Measurements from ENCODE around the gene TRMT10C. TPM values are rescaled to one million over a fixed set of nuclear protein-coding genes. Genes with fewer than 3 reads are reported as not detected.
A peak's percentile ranks its signal among the peaks of the same experiment; 100 is the strongest.
"Not testable (repeated sequence)": the region's sequence is repeated elsewhere in the genome, so short reads cannot be mapped to it uniquely, and the experiment has no call there.

Gene TRMT10C
- total RNA-seq, 1 experiment from 2014 or later, result 24.5 TPM

DNA sequence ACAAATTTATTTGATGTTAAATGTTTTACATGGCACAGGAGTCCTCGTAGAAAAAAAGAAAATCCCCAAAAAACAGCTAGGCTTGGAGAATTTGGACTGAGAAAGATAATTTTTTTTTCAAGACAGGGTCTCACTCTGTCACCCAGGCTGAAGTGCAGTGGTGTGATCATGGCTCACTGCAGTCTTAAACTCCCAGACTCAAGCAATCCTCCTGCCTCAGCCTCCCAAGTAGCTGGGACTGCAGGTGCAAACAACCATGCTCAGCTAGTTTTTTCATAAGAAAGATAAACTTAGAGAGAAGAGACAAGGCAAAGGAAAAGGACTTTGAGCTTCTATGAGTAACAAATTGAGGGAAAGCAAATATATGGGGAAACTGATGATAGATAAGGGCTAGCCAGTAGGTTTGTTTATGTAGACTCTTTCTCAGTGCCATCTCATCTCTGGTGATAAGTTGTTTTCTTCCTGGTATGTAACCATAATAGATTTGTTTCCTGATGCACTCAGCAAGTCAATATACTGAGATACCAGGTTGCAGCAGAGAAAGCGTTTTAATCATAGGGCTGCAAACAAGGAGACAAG lies 13.1 kb upstream of the TRMT10C start:
- DNase-seq (ENCODE audit: low spot score), result no peak

DNA sequence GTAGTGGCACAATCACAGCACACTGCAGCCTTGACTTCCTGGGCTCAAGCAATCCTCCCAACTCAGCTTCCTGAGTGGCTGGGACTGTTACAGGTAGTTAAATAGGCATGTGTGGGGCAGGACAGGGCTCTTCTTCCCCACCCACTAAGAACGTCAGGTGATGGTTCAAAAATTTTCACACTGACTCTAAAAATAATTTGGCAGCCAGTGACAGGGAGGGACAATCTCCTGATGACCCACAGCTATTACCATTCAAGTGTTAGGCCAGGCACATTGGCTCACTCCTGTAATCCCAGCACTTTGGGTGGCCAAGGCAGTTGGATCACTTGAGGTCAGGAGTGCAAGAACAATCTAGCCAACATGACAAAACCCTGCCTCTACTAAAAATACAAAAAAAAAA lies 12.2 kb upstream of the TRMT10C start:
- DNase-seq (ENCODE audit: low spot score), result no peak

DNA sequence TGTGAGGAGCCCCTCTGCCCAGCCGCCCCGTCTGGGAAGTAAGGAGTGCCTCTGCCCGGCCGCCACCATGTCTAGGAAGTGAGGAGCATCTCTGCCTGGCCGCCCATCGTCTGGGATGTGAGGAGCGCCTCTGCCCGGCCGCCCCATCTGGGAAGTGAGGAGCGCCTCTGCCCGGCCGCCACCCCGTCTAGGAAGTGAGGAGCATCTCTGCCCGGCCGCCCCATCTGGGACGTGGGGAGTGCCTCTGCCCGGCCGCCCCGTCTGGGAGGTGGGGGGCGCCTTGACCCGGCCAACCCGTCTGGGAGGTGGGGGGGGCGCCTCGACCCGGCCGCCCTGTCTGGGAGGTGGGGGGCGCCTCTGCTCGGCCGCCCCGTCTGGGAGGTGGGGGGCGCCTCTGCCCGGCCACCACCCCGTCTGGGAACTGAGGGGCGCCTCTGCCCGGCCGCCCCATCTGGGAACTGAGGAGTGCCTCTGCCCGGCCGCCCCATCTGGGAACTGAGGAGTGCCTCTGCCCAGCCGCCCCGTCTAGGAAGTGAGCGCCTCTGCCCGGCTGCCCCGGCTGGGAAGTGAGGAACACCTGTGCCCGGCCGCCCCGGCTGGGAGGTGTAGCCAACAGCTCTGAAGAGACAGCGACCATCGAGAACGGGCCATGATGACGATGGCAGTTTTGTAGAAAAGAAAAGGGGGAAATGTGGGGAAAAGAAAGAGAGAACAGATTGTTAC lies 10.1 kb upstream of the TRMT10C start:
- not testable (repeated sequence) for DNase-seq (ENCODE audit: low spot score)

DNA sequence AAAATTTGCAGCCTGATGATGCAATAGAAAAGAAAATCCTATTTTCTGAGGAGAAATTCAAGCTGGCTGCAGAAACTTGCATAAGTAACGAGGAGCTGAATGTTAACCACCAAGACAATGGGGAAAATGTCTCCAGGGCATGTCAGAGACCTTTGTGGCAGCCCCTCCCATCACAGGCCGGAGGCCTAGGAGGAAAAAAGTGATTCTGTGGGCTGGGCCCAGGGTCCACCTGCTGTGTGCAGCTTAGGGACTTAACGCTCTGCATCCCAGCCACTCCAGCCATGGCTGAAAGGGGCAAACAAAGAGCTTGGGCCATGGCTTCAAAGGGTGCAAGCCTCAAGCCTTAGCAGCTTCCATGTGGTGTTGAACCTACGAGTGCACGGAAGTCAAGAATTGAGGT lies 8.3 kb upstream of the TRMT10C start:
- not testable (repeated sequence) for DNase-seq (ENCODE audit: low spot score)

DNA sequence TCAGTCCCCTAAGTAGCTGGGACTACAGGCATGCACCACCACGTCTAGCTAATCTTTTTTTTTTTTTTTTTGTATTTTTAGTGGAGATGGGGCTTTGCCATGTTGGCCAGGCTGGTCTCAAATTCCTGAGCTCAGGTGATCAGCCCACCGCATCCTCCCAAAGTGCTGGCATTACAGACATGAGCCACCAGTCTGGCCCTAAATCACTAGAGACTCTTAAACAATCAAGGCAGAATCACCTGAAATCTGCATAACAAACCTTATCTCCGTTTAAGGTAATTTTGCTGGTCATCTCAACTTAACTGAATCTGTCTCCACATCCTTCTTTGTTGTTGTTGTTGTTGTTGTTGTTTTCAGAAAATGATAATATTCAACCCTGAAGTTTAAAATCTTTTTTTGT lies 5.6 kb upstream of the TRMT10C start:
- DNase-seq (ENCODE audit: low spot score), result no peak

DNA sequence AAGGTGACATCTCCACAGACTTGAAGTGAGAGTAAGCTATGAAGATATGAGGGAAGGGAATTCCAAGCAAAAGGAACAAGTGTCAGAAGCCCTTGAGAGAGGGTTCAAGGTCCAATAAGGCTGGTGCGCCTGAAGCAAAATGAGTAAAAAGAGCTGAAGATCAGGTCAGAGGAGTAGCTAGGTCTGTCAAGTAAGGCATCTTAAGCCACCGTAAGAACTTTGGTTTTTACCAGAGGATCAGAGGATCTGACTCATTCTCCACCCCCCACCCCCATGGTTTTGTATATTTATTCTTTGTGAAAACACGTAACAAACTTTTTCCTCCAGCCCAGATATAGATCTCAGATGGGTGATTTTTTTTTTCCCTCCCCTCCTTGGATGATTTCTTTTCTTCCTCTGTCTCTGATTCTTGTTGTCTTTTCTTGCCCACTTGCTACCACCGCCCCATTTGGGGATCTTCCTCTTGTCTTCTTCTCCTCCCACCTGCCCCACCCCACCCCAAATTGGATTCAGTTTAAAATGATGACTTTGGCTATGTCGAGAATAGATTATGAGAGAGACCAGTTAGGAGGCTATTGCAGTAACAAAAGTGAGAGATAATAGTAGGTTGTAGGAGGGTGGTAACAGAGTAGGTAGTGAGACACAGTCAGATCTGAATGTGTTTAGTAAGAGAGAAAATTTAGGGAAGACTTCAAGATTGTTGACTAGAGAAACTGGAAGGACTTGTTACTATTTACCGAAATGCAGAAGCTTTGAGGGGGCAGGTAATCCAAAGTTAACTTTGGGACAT lies 6.1 kb downstream of the TRMT10C start:
- no peak for DNase-seq (ENCODE audit: low spot score)

DNA sequence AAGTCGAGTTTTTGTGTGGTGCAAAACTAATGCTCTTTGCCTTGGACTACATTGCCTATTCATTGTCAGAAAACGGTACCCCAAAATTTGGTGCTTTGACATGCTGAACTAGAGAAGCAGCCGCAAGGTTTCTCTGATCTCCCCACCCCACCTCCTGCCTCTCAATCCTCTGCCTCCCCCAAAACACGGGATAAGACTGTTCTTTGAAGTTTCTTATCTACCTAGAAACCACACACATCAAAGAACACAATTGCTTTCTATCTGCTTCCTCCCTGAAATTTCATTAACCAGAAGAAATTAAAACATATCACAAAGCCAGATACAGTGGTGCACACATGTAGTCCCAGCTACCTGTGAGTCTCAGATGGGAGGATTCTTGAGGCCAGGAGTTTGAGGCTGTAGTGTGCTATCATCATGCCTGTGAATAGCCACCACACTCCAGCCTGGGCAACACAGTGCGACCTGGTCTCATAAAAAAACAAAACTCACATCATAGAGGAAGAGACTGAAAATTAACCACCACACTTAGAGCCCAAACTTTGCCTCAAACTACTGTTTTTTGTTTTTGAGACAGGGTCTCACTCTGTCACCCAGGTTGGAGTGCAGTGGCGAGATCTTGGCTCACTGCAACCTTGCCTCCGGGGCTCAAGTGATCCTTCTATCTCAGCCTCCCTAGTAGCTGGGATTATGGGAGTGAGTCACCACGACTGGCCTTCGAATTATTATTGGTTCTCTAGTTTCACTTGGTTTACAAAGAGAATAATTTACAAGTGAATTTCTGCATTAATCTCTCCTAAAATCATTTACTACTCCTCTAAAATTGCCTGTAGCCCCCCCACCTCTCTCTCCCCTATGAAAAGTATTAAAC lies 9.6 kb downstream of the TRMT10C start:
- DNase-seq (ENCODE audit: low spot score), result no peak

DNA sequence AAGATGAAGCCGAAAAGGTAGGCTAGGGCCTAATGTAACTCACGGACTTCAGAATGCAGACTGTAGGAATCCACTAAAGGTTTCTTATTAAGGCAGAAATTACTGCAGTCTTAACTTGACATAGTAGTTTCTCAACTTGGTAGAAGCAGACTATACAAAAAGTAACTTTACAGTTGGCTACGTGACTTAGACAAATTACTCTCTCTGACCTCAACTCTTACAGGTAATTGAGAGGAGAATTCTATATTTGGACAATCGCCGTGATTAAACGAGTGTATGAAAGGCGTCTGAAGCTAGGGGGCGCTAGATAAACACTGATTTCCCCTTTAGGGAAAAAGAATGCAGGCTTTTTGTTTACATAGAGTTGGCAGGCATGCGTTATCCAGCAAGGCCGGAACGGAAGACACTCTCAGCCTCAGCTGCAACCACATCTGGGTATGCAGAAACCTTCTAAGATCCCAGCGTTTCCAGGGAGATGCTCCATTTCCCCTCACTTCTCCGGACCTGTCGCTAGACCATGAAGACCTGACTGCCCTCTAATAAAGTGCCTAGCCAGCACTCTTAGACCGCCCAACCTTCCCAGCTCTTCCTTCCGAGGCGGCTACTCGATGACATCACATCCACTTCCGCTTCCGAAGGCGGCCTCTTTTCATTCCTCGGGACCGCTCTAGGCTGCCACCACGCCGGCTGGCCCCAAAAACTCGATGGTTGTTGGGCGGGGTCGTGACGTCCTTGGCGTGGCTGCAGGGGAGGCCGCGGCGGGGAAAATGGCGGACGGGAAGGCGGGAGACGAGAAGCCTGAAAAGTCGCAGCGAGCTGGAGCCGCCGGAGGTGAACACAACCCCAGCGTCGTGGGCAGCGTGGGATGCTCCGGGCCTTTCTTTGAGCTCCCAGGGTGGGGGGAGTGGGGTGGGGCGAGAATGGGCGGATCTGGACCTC lies 12.1 kb downstream of the TRMT10C start, which contains the start of gene PCNP:
PCNP (plus strand) TSS at position 732 of the 939 bp plus-strand sequence; CDS start at position 768, 36 bp downstream.
- peak; percentile 100 for DNase-seq (ENCODE audit: low spot score)

DNA sequence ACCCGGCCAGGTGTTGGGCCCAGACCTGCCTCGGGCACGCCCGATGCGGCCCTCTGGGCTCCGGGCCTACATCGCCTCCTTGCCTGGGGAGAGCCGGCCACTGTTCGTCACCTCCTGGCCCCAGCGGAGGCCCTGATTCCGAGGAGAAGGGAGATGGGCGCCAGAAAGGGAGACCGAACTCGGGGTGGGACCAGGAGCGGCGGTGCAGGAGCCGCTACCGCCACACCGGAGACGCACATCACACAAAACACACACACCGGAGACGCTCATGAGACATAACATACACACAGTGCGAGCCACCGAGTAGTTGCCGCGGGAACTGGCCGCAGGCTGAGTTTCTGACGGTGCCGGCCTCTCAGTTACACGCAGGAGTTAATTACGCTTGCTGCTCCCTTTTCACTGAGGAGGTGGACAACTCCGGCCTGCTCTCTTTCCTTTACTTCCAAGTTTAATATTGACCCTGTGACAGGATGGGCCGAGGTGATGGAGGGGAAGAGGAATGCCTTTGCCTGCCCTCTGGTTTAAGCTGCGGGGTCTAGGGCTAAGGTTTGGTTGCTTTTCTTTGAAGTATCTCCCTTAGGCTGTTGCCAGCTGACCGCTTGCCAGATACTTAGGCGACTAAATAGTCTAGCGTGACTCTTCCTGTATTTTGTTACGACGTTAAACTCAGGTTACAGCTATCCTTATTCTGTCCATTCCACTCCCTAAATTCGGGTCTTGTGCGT lies 12.9 kb downstream of the TRMT10C start:
- peak; percentile 70 for DNase-seq (ENCODE audit: low spot score)

DNA sequence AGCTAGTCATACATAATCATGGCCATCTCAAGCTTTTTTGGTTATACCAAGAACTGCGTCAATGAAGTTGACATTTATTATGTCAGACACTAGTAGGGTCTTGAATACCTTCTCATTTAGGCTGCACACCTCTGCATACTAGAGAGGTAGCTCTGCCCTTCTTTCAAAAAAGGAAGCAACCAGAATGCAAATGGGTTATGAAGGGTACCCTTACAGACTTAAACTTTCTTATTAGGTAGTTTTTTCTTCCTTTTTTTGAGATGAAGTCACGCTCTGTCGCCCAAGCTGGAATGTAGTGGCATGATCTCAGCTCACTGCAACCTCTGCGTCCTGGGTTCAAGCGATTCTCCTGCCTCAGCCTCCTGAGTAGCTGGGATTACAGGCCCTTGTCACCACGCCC lies 15.6 kb downstream of the TRMT10C start:
- no peak for DNase-seq (ENCODE audit: low spot score)

DNA sequence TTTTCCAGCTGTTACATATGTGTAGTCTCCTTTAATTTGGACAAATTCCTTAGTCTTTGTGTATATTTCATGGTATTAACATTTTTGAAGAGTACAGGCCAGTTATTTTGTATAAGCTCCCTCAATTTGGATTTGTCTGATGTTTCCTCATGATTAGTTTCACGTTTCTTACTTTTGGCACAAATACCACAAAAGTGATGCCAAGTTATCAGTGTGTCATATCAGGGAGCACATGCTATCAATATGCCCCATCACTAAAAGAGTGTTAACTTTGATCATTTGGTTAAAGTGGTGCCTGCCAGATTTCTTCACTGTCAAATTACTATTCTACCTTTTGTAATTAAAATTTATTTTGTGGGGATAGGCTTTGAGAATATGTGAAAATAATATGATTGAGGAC lies 26.9 kb downstream of the TRMT10C start:
- no peak for DNase-seq (ENCODE audit: low spot score)

DNA sequence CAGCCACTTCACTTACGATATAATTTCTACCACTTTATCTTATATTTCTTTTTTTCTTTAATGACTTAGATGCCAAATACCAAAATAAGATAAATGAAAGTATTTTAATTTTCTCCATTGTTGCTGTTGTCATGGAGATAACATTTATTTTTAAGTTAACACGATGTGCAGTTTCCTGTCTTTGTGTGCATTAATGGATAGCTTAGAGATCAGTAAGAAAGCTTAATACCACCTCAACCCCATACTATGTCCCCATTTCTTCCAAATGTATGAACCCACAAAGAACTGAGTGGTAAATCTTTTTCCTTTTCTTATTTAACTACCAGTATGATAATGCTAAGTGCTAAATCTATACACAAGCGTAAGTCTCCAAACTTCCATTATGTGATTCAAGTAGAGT lies 29.4 kb downstream of the TRMT10C start:
- no peak for DNase-seq (ENCODE audit: low spot score)

DNA sequence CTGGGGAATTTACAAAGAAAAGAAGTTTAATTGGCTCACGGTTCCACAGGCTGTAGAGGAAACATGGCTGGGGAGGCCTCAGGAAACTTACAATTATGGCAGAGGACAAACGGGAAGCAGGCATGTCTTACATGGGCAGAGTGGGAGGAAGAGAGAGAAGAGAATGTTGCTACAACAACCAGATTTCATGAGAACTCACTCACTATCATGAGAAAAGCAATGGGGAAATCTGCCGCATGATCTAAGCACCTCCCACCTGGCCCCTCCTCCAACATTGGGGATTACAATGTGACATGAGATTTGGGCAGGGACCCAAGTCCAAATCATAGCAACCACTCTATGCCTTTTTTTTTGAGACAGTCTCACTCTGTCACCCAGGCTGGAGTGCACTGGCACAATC lies 41.1 kb downstream of the TRMT10C start:
- no peak for DNase-seq (ENCODE audit: low spot score)

DNA sequence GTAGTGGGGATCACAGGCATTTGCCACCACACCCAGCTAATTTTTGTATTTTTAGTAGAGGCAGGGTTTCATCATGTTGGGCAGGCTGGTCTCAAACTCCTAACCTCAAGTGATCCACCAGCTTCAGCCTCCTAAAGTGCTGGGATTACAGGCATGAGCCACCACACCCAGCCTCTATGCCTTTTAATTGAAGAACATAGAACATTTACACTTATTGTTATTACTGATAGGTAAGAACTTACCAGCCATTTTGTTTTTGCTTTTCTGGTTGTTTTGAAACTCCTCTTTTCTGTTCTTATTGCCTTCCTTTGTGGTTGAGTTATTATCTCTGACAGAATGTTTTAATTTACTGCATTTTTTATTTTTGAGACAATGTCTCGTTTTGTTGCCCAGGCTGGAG lies 41.5 kb downstream of the TRMT10C start:
- DNase-seq (ENCODE audit: low spot score), result no peak

DNA sequence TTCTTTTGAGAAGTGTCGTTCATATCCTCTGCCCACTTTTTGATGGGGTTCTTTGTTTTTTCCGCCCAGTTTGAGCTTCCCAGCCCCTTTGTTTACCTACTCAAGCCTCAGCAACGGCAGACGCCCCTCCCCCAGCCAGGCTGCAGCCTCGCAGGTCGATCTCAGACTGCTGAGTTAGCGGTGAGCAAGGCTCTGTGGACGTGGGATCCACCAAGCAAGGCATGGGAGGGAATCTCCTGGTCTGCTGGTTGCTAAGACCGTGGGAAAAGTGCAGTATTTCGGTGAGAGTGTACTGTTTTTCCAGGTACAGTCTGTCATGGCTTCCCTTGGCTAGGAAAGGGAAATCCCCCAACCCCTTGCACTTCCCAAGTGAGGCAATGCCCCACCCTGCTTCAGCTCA lies 43.7 kb downstream of the TRMT10C start:
- not testable (repeated sequence) for DNase-seq (ENCODE audit: low spot score)

DNA sequence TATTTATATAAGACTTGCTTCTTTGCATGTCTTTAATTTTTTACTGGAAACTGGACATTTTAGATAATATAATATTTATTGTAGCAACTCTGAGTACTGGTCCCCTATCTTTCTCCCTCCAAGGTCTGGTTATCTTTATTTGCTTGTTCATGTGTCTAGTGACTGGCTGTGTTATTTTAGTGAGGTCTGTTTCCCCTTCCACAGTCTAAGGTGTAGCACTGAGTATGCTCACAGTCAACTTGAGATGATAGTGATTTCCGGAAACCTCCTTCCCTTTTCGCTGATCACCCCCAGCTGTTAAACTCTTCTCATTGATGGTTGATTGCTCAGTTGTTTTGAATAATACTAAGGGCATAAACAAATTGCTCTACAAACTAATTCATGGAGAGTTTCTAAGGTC lies 49.4 kb downstream of the TRMT10C start:
- DNase-seq (ENCODE audit: low spot score), result no peak

DNA sequence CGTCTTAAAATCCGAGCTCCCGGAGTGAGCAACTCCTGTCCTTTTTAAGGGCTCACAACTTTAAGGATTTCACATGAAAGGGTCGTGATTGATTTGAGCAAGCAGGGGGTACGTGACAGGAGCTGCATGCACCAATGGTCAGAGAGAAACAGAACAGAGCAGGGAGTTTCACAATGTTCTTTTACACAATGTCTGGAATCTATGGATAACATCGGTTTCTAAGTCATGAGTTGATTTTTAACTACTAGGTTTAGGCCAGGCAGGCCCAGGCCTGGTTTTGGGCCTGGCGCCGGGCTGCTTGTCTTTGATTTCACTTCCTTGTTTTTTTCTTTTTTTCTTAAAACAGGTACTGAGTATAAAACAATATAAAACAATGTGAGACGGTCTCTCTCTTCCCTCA lies 51.3 kb downstream of the TRMT10C start:
- DNase-seq (ENCODE audit: low spot score), result not testable (repeated sequence)

DNA sequence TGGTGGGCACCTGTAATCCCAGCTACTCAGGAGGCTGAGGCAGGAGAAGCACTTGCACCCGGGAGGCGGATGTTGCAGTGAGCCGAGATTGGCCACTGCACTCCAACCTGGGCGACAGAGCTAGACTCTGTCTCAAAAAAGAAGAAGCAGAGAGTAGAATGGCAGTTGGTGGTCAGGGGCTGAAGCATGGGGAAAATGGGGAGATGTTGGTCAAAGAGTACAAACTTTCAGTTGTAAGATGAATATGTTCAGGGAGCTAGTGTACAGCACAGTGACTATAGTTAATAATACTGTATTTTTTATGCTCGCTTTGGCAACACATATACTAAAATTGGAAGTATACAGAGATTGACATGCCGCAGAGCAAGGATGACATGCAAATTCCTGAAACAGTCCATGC lies 53.9 kb downstream of the TRMT10C start:
- no peak for DNase-seq (ENCODE audit: low spot score)

Measured in HT-29 (cell line).